ENCODE results near the gene AHRR.

DNA sequence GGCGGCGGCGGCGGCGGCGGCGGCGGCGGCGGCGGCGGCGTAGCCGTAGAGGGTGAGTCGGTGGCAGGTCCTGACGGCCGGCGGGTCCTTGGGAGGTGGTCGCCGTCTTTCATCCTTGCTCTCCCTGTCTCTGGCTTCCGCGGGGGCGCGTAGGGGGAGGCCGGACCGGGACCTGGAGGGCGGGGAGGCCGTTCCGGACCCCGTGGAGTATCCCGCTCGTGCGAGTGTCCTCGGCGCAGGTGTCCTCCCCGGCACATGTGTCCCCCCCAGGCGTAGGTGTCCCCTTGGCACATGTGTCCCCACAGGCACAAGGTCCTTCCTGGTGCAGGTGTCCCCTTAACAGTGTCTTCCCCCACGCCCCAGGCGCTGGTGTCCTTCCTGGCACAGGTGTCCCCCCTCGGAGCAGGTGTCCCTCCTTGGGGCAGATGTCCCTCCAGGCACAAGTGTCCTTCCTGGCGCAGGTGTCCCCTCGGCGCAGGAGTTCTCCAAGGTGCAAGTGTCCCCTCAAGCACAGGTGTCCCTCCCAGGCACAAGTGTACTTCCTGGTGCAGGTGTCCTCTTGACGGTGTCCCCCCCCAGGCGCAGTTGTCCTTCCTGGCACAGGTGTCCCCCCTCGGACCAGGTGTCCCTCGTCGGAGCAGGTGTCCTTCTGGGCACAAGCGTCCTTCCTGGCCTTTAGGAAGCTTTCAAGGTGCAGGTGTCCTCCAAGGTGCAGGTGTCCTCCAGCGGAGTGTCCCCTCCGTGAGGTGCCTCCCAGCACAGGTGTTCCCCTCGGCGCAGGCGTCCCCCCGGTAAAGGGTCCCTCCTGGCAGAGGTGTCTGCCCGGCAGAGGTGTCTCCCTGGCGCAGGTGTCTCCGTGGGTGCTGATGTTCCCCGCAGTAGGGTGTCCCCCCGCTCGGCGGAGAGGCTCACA is 122.0 kb downstream of the AHRR start:
- TF ChIP-seq, protein P1, sequence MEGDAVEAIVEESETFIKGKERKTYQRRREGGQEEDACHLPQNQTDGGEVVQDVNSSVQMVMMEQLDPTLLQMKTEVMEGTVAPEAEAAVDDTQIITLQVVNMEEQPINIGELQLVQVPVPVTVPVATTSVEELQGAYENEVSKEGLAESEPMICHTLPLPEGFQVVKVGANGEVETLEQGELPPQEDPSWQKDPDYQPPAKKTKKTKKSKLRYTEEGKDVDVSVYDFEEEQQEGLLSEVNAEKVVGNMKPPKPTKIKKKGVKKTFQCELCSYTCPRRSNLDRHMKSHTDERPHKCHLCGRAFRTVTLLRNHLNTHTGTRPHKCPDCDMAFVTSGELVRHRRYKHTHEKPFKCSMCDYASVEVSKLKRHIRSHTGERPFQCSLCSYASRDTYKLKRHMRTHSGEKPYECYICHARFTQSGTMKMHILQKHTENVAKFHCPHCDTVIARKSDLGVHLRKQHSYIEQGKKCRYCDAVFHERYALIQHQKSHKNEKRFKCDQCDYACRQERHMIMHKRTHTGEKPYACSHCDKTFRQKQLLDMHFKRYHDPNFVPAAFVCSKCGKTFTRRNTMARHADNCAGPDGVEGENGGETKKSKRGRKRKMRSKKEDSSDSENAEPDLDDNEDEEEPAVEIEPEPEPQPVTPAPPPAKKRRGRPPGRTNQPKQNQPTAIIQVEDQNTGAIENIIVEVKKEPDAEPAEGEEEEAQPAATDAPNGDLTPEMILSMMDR (conservative IDR thresholded peaks at IDR 0.05; ENCODE audit: low read depth in 2 of 2): no peak
- TF ChIP-seq CREB1 (CRISPR knock-in tag; IDR thresholded peaks at IDR 0.05; ENCODE audit: low read depth): no peak
- no peak for TF ChIP-seq NANOG (IDR thresholded peaks at IDR 0.05; ENCODE audit: borderline replicate concordance)
- no peak for TF ChIP-seq EZH2 (IDR thresholded peaks at IDR 0.05; ENCODE audit: low read depth, unreplicated experiment)
- no peak; the same call in 1 of the 2 replicates for TF ChIP-seq POLR2AphosphoS5 (IDR thresholded peaks at IDR 0.05; ENCODE audit: low read depth)
- TF ChIP-seq, protein P2, sequence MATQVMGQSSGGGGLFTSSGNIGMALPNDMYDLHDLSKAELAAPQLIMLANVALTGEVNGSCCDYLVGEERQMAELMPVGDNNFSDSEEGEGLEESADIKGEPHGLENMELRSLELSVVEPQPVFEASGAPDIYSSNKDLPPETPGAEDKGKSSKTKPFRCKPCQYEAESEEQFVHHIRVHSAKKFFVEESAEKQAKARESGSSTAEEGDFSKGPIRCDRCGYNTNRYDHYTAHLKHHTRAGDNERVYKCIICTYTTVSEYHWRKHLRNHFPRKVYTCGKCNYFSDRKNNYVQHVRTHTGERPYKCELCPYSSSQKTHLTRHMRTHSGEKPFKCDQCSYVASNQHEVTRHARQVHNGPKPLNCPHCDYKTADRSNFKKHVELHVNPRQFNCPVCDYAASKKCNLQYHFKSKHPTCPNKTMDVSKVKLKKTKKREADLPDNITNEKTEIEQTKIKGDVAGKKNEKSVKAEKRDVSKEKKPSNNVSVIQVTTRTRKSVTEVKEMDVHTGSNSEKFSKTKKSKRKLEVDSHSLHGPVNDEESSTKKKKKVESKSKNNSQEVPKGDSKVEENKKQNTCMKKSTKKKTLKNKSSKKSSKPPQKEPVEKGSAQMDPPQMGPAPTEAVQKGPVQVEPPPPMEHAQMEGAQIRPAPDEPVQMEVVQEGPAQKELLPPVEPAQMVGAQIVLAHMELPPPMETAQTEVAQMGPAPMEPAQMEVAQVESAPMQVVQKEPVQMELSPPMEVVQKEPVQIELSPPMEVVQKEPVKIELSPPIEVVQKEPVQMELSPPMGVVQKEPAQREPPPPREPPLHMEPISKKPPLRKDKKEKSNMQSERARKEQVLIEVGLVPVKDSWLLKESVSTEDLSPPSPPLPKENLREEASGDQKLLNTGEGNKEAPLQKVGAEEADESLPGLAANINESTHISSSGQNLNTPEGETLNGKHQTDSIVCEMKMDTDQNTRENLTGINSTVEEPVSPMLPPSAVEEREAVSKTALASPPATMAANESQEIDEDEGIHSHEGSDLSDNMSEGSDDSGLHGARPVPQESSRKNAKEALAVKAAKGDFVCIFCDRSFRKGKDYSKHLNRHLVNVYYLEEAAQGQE (IDR thresholded peaks at IDR 0.05; ENCODE audit: unreplicated experiment): no peak
- no peak for TF ChIP-seq ZNF331 (CRISPR knock-in tag; IDR thresholded peaks at IDR 0.05; ENCODE audit: low read depth)
- no peak for TF ChIP-seq JUNB (IDR thresholded peaks at IDR 0.05; ENCODE audit: unreplicated experiment)
- no peak for TF ChIP-seq EZH2phosphoT487 (IDR thresholded peaks at IDR 0.05; ENCODE audit: unreplicated experiment)
